GM19023 (cell line): Measurements from ENCODE around the gene SPOCD1.
"Not testable (repeated sequence)": the region's sequence is repeated elsewhere in the genome, so short reads cannot be mapped to it uniquely, and the experiment has no call there.

Experiments
- ATAC-seq: cut with Tn5 transposase; IDR thresholded peaks from one replicate; pipeline ENCODE4 v1.9.1; 2021; ENCODE audit warnings: mild to moderate bottlenecking, moderate library complexity; ENCODE audit not compliant: unreplicated experiment

SPOCD1 gene

DNA sequence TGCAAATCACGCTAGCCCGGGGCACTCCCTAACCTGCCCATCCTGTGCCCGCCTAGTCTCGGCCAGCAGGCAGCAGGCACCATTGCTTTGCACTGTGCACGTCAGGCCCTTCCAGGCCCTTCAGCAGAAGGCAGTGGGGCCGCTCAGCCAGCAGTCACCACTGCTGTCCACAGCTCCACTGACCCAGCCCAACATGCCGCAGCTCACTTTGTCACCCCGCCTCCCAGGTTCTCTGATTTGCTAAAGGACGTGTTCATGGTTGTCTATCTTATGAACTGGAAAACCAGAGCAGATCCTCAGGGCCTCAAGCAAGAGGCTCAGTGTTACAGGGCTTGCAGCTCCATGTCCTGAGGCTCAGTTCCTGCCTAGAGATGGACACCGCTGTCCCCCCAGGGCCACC lies 14.2 kb upstream of the SPOCD1 start:
- no peak for ATAC-seq

DNA sequence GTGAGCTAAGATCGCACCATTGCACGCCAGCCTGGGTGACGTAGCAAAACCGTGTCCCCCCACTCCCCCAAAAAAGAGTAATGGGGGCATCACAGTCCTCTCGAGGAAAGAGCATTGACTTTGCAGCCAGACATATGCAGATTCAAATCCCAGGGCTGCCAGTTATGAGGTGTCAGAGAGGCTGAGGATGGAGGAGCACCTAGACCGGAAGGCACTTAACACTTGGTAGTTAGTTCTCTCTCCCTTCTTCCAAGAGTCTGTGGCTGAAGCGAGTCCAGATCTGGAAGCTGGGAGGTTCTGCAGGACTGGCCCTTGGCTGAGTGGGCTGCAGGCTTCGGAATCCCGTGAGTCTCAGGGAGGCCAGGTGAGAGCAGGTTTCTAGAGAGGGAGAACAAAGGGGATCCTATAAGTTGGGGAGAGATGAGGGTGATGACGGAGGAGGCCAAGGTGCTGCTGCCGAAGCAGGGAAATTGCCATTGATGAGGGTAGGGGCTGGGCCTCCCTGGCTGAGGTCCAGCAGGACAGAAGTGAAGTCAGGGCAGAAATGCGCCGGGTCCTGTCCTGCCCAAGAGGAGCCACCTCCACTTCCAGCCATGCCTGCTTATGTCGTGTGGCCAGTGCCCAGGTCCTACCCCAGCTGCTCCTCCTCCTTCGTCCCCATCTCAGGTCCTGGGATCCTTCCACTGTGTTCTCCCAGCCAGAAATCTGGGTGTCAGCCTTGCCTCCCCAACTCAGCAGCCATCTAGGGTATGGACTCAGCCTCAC lies 13.3 kb upstream of the SPOCD1 start:
- ATAC-seq, result no peak

GRCh38 chr1:31828341-31828740 lies 12.5 kb upstream of the SPOCD1 start:
- no peak for ATAC-seq

DNA sequence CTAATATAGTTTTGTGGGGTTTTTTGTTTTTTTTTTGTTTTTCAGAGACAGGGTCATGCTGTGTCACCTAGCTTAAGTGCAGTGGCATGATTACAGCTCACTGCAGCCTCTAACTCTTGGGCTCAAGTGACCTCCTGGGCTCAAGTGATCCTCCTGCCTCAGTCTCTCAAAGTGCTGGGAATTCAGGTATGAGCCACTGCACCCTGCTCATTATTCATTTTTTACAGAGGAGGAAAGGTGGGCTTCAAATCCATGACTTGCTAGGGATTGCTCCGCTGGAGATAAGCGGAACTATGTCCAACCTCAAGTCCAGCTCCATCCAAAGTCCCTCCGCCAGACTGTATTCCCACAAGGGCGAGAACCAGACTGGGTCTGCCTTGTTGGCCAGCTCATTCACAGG lies 8.0 kb upstream of the SPOCD1 start:
- no peak for ATAC-seq

- no peak for ATAC-seq
Measured at GRCh38 chr1:31822766-31823165, 6.9 kb upstream of the SPOCD1 start.

DNA sequence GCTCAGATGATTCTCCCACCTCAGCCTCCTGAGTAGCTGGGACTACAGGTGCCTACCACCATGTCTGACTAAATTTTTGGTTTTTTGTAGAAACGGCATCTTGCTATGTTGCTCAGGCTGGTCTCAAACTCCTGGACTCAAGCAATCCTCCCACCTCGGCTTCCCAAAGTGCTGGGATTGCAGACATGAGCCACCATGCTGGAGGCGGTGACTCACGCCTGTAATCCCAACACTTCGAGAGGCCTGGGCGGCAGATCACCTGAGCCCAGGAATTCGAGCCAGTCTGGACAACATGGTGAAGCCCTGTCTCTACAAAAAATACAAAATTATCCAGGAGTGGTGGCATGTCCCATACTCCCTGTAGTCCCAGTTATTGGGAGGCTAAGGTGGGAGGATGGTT lies 4.4 kb upstream of the SPOCD1 start:
- not testable (repeated sequence) for ATAC-seq

- ATAC-seq, result no peak
Measured at GRCh38 chr1:31818206-31818605, 2.4 kb upstream of the SPOCD1 start.

- not testable (repeated sequence) for ATAC-seq
Measured at GRCh38 chr1:31816947-31817346, 1.1 kb upstream of the SPOCD1 start.

GRCh38 chr1:31816501-31816900 lies 679 bp upstream of the SPOCD1 start:
- not testable (repeated sequence) for ATAC-seq

- no peak for ATAC-seq
Measured at GRCh38 chr1:31815307-31815645, 546 bp downstream of the SPOCD1 start.

- ATAC-seq, result no peak
Measured at GRCh38 chr1:31814631-31815306, 1.1 kb downstream of the SPOCD1 start.

GRCh38 chr1:31814041-31814511 lies 1.7 kb downstream of the SPOCD1 start:
- ATAC-seq, result no peak

GRCh38 chr1:31812158-31812829 lies 3.5 kb downstream of the SPOCD1 start:
- no peak for ATAC-seq

DNA sequence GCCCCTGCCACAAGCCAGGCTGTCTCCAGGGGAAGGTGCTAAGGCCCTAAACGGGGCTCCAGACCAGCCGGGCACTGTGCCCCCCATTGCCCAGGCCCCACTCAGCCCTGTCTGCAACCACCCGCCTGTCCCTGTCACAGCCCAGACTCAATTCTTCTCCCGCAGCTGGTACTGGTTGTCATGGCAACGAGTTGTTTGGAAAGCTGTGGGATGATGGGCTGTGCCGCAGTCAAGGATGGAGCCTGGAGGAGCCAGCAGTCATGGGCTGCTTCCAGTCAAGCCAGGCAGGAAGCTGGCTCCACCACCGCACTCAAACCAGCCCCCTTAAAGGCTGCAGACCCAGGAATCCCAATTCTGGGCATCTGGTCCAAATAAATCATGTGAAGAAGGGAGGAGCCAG lies 4.2 kb downstream of the SPOCD1 start:
- ATAC-seq, result no peak

DNA sequence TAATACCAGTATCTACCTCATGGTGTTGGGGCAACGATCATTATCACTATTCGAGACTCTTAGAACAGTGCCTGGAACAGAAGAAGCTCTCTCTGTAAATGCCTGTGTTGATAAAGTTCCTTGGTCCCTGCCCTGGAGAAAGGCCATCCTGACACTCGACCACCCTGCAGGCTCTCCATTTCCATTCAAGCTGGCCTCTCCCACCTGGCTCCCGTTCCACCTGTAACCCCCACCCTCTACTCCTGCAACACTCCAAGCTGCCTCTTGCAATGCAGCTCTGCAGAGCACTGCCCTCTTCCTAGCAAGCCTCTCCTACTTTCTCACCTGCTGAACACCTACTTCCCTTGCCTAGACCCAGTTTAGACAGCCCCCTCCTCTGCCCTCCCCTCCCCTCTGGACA lies 6.1 kb downstream of the SPOCD1 start:
- no peak for ATAC-seq

DNA sequence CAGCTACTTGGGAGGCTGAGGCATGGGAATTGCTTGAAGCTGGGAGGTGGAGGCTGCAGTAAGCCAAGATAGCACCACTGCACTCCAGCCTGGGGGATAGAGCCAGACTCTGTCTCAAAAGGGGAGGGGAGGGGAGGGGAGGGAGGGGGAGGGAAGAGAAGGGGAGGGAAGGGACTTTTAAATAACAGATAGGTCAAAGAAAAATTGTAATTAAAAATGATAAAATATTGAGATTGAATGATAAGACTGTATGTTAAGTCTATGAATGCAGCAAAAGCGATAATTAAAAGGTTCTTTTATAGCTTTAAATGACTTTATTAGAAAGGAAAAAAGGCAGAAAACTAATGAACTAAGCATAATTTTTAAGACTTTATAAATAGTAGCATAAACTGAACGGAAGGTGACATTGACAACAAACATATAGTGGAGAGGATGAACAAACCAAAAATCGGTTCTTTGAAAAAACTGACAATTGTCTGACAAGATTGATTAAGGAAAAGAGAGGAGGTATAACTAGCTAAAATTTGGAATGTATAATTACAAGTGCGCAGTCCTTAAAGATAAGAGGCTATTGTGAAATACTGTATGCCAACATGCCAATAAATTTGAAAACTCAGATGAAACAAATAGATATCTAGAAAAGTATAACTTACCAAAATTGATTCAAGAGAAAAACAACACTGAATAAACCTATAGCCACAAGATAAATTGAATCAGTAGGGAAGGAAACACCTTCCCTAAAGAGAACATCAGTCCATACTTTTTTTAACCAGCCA lies 8.4 kb downstream of the SPOCD1 start:
- ATAC-seq, result no peak

DNA sequence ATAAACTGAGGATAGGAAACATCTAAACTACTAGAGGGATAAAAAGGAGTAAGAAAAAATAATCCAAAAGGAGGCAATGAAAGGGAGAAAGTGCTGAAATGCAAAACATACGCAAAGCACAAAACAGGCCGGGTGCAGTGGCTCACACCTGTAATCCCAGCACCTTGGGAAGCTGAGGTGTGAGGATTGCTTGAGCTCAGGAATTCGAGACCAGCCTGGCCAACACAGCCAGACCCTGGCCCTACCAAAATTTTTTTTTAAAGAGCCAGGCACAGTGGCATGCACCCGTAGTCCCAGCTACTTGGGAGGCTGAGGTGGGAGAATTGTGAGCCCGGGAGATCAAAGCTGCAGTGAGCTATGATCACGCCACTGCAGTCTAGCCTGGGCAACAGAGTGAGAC lies 10.5 kb downstream of the SPOCD1 start:
- ATAC-seq, result no peak

DNA sequence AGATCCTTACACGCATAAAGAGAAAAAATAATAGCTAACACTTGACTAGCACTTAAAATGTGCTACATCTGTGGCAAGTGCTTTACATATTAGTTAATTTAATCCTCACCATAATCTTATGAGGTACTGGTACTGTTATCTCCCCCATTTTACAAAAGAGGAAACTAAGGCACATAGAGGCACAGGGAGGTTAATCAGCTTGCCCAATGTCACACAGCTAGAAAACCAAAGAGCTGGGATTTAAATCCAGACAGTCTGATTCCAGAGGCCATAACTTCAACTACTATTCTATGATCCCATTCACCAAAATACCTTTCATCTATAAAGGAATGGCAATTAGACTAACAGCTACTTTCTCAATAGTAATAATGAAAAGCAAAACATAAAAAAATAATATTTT lies 11.7 kb downstream of the SPOCD1 start:
- ATAC-seq, result no peak

- ATAC-seq, result no peak
Measured at GRCh38 chr1:31803610-31804009, 12.2 kb downstream of the SPOCD1 start.

DNA sequence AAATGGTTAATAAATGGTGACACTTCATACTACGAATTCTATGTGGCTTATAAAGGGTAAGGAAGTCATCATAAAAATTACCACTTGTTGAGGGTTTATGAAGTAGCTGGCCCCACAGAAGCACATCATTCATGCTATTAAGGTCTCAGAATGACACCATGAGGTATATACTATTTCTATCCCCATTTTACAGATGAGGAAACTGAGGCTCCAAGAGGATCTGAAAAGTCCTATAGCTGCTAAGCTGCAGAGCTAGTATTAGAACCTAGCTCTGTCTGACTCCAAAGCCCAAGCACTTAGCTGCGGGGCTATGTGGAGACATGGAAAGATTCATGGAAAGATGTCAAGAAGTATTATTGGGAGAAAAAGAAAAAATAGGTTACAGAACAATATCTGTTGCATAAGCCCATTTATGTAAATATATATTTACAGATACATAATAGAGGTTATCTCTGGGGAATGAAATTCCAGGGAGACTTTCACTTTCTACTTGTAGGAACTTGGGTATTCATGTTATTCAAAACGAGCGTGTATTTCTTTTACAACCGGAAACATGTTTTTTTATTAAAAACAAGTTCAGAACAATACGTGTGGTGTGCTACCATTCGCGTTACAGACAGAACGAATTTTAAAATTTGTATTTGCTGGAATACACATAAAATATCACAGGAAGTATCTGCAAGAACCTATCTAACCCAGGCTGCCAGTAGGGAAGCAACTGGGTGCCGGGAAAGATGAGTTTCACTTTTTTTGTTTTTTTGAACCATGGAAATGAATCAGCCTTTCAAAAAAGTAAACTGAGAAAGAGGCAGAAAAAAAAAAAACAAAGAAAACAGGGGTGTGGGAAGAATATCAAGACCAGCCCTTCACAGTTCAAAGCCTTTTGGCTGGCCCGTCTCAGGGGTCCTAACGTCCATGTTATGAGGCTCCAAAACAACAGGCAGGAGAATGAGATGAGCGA lies 13.4 kb downstream of the SPOCD1 start:
- ATAC-seq, result no peak
